ENCODE measurements around the gene PRKAR1A.

GRCh38 chr17:68522266-68522665 lies 10.0 kb downstream of the PRKAR1A start:
- TF ChIP-seq POLR2A (IDR thresholded peaks at IDR 0.05; ENCODE audit: extremely low read depth, insufficient read length) (no peak), CTCF (IDR thresholded peaks at IDR 0.05; ENCODE audit: low read depth, low read length) (no peak), MAX (IDR thresholded peaks at IDR 0.05; ENCODE audit: low read depth, low read length) (no peak)
